GM12864 (cell line): ENCODE data around the gene CBX5.
"Not testable (repeated sequence)": the region's sequence is repeated elsewhere in the genome, so short reads cannot be mapped to it uniquely, and the experiment has no call there.

Experiments used
- DNase-seq: peaks from one replicate; pipeline ENCODE4 v3.0.0-alpha.2; 2011; ENCODE audit warnings: low read depth
- H3K4me3 ChIP-seq: 2 replicates; pipeline ENCODE4 v1.5.1; 2011; ENCODE audit warnings: mild to moderate bottlenecking, low read depth, low read length, control low read depth
- TF ChIP-seq, protein P1 (sequence below): IDR thresholded peaks from 2 replicates; pipeline ENCODE4 v1.5.1; 2011; ENCODE audit warnings: low read depth, mild to moderate bottlenecking, moderate library complexity, low read length, control low read depth, inconsistent platforms; ENCODE audit errors: missing control alignments

Gene CBX5

DNA sequence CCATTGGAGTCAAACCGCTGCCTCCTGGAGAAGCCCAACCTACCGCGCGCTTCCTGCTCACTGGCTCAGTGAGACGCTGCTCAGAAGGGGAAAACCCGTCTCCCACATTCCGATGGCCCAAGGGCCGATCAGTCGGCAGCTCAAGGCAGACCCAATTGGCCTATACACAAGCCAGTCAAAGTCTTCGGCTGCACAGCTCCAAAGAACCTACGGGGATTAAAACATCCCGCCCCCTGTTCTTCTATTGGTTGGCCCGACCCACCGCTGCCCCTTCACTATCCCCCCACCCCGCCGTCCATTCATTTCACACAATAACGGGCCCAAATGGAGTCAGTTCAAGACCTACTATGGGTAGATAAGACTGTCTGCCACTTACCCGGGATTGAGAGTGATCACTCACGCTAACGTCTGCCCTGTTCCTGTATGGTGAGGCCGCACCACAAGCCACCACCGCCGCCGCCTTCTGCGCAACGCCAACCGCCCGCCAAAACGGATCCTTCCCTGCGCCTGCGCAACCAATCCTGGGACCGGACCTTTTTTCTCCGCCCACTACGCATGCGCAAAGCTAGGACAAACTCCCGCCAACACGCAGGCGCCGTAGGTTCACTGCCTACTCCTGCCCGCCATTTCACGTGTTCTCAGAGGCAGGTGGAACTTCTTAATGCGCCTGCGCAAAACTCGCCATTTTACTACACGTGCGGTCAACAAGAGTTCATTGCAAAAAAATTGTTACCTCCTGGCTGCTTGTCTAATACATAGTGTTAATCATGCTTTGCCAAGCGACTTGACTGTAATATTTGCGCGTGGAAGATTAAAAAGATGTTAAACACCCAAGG lies at the start of gene CBX5:
TSS of gene CBX5 (minus strand) at position 491 of the 836 bp plus-strand sequence. CDS start 22,472 bp downstream, outside the sequence.
- H3K4me3 ChIP-seq: peak within 1 kb of the TSS; percentile 98
- TF ChIP-seq, protein P1, sequence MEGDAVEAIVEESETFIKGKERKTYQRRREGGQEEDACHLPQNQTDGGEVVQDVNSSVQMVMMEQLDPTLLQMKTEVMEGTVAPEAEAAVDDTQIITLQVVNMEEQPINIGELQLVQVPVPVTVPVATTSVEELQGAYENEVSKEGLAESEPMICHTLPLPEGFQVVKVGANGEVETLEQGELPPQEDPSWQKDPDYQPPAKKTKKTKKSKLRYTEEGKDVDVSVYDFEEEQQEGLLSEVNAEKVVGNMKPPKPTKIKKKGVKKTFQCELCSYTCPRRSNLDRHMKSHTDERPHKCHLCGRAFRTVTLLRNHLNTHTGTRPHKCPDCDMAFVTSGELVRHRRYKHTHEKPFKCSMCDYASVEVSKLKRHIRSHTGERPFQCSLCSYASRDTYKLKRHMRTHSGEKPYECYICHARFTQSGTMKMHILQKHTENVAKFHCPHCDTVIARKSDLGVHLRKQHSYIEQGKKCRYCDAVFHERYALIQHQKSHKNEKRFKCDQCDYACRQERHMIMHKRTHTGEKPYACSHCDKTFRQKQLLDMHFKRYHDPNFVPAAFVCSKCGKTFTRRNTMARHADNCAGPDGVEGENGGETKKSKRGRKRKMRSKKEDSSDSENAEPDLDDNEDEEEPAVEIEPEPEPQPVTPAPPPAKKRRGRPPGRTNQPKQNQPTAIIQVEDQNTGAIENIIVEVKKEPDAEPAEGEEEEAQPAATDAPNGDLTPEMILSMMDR: no peak
- peak; percentile 98 for DNase-seq

GRCh38 chr12:54328595-54329337 lies 48.8 kb upstream of the CBX5 start:
- DNase-seq: no peak
- TF ChIP-seq, protein P1: no peak
- H3K4me3 ChIP-seq: no peak overlapping the region

DNA sequence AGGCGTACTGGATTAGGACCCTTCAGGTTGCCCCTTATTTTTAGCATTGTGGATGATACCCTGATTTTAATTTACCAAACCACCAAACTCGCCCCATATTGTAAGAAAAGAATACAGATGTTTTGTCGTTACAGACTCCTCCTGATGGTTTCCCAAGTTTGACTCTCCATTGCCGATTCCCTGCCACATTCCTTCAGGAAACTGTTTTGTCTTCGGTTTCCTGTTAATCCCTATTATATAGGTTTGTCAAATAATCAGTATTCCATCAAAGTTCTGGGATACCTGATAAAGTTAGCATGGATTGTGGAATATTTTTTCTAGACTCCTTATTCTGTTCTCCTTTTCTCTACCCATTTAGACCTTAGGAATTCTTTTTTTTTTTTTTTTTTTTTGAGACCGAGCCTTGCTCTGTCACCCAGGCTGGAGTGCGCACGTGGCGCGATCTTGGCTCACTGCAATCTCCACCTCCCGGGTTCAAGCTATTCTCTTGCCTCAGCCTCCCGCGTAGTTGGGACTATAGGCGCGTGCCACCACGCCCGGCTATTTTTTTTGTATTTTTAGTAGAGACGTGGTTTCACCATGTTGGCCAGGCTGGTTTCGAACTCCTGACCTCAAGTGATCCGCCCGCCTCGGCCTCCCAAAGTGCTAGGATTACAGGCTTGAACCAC lies 45.7 kb upstream of the CBX5 start:
- peak overlapping the region; percentile 100 for H3K4me3 ChIP-seq
- DNase-seq: not testable (repeated sequence)

DNA sequence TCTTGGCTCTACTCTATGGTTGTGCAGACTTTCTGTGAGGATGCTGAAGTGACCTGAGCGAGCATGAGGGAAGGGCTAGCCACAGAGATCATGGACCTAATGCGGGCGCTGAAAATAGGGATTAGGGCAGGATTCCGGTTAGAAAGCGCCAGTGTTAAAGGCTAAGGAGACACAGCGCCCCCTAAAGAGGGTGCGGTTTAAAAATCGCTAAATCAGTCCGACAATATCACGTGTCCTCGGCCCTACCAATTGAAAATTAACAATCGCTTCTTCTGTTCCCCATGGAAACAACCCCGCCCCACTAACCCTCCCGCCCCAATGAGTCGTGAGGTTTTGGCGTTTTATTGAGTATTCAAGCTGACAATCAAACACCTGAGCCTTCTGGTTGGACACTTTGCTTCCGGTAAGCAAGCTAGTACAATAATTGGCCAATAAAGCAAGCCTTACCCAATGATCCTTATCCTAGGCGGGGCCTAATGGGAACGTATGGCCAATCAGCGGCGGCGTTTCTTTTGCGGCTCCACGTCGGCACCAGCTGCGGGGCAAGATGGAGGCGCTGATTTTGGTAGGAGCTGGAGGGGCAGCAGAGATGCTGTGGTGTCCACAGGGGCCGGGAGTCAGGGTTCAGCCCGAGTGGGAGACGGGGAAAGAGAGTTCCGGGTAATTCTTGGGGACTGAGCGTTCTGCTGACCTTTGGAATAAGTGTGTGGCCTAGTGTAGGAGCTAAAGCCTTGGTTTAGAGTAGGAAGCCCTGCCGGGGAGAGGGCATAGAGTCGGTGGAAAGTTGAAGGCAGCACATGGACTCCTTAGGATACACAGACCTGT lies 44.9 kb upstream of the CBX5 start, which contains the start of gene COPZ1:
TSS of gene COPZ1 (plus strand) at position 515 of the 825 bp plus-strand sequence. CDS start at position 548, 33 bp downstream.
- TF ChIP-seq, protein P1: peak; percentile 80
- peak; percentile 99 for DNase-seq
- H3K4me3 ChIP-seq: peak within 1 kb of the TSS; percentile 100

DNA sequence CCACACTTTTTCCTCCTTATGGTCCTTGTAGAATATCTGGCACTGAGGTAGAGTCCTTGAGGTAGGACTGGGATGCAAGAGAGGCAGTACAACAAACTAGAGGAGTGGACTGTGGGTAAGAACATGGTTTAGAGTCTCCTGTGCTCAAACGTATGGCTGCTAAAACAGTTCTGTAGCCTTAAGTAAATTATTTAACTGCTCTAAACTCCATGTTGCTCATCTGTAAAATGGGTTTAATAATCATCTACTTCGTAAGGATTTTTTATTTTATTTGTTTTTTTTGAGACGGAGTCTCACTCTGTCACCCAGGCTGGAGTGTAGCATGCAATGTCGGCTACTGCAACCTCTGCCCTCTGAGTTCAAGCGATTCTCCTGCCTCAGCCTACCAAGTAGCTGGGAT lies 41.4 kb upstream of the CBX5 start:
- DNase-seq: no peak
- no peak overlapping the region for H3K4me3 ChIP-seq
- TF ChIP-seq, protein P1: no peak

- not testable (repeated sequence) for DNase-seq, H3K4me3 ChIP-seq
Observed at GRCh38 chr12:54312309-54312708, 32.4 kb upstream of the CBX5 start.

DNA sequence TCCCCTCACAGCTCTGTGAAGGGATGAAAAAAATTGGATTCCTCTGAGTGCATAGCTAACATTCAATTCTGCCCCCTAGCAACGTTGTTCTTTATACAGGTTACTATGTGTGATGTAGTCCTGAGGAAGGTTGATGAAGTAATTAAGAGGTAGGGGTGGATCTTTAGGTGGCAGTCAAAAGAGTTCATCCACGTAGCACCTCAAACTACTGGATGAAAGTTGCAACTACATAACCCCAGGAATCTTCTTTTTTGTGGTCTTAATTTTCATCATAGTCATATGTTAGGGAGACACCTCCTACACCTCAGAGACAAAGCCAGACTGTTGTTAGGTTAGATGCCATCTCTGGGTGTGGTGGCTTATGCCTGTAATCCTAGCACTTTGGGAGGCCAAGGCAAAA lies 31.1 kb upstream of the CBX5 start:
- TF ChIP-seq, protein P1: no peak
- DNase-seq: no peak
- H3K4me3 ChIP-seq: no peak overlapping the region
